GM06990 (cell line): ENCODE data around the gene PGAM1.
"Not testable (repeated sequence)": the region's sequence is repeated elsewhere in the genome, so short reads cannot be mapped to it uniquely, and the experiment has no call there.

Source experiments
- DNase-seq: peaks from one replicate; pipeline ENCODE4 v3.0.0-alpha.2; 2011; ENCODE audit not compliant: insufficient read length; ENCODE audit errors: extremely low read depth
- H3K27me3 ChIP-seq: replicated peaks from 2 replicates; pipeline ENCODE4 v1.6.0; 2011; ENCODE audit warnings: low read length; ENCODE audit not compliant: control insufficient read depth, insufficient read depth
- H3K36me3 ChIP-seq: 2 replicates; pipeline ENCODE4 v1.5.1; 2011; ENCODE audit warnings: low read length; ENCODE audit not compliant: control insufficient read depth, insufficient read depth
- H3K4me3 ChIP-seq: replicated peaks from 2 replicates; pipeline ENCODE4 v1.5.1; 2011; ENCODE audit warnings: low read depth, mild to moderate bottlenecking, control low read depth, low read length
- TF ChIP-seq, protein P1 (sequence below): IDR thresholded peaks from 2 replicates; pipeline ENCODE4 v1.5.1; 2011; ENCODE audit warnings: low read length, control low read depth, mild to moderate bottlenecking, inconsistent platforms; ENCODE audit not compliant: insufficient read depth, poor library complexity, severe bottlenecking

The PGAM1 gene

GRCh38 chr10:97411406-97411805 lies 14.6 kb upstream of the PGAM1 start:
- Histone ChIP-seq H3K36me3 (no peaks in the 10 kb centered on the region), H3K4me3 (no peak overlapping the region), H3K27me3 (no peaks in the 10 kb centered on the region)
- TF ChIP-seq, protein P1, sequence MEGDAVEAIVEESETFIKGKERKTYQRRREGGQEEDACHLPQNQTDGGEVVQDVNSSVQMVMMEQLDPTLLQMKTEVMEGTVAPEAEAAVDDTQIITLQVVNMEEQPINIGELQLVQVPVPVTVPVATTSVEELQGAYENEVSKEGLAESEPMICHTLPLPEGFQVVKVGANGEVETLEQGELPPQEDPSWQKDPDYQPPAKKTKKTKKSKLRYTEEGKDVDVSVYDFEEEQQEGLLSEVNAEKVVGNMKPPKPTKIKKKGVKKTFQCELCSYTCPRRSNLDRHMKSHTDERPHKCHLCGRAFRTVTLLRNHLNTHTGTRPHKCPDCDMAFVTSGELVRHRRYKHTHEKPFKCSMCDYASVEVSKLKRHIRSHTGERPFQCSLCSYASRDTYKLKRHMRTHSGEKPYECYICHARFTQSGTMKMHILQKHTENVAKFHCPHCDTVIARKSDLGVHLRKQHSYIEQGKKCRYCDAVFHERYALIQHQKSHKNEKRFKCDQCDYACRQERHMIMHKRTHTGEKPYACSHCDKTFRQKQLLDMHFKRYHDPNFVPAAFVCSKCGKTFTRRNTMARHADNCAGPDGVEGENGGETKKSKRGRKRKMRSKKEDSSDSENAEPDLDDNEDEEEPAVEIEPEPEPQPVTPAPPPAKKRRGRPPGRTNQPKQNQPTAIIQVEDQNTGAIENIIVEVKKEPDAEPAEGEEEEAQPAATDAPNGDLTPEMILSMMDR: no peak
- no peak for DNase-seq

- no peaks in the 10 kb centered on the region for H3K36me3 ChIP-seq
- H3K27me3 ChIP-seq: no peaks in the 10 kb centered on the region
- no peak for DNase-seq
- TF ChIP-seq, protein P1: no peak
- H3K4me3 ChIP-seq: no peak overlapping the region
Observed at GRCh38 chr10:97412891-97413304, 13.1 kb upstream of the PGAM1 start.

GRCh38 chr10:97416565-97416964 lies 9.4 kb upstream of the PGAM1 start:
- TF ChIP-seq, protein P1: no peak
- H3K27me3 ChIP-seq: no peaks in the 10 kb centered on the region
- H3K4me3 ChIP-seq: no peak overlapping the region
- no peak for DNase-seq
- no peaks in the 10 kb centered on the region for H3K36me3 ChIP-seq

- not testable (repeated sequence) for DNase-seq, H3K27me3 ChIP-seq, H3K36me3 ChIP-seq, H3K4me3 ChIP-seq
Observed at GRCh38 chr10:97423757-97424098, 2.3 kb upstream of the PGAM1 start.

DNA sequence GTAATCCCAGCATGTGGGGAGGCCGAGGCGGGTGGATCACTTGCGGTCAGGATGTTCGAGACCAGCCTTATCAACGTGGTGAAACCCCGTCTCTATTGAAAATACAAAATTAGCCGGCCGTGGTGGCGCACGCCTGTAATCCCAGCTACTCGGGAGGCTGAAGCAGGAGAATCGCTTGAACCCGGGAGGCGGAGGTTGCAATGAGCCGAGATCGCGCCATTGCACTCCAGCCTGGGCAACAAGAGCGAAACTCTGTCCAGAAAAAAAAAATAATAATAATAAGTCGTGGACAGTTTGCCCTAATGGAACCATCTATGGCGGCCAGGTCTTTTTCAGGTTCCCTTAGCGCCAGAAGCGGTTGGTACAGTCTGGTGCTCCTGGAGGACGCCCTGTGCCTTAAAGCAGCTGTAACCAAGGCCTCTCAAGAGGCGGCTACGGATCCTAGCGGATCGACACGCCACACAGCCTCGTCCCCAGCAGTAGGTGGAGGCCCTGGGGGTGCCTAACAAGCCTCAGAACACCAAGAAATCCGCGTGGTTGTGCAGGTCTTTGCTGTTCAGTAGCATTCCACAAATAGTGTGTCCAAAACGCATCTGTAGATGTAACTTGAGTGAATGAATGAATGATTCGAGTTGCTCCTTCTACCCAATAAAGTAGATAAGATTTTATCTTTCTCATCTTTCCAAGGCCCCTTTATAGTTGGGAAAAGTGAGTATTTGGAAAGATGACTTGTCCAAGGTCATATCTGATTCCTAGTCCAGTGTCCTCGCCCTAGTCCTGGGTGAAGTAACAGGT lies 982 bp downstream of the PGAM1 start:
- peak overlapping the region; percentile 97 for H3K4me3 ChIP-seq
- no peak for DNase-seq
- H3K36me3 ChIP-seq: peaks cover 7% of the 10 kb centered on the region
- H3K27me3 ChIP-seq: no peaks in the 10 kb centered on the region
- TF ChIP-seq, protein P1: no peak

DNA sequence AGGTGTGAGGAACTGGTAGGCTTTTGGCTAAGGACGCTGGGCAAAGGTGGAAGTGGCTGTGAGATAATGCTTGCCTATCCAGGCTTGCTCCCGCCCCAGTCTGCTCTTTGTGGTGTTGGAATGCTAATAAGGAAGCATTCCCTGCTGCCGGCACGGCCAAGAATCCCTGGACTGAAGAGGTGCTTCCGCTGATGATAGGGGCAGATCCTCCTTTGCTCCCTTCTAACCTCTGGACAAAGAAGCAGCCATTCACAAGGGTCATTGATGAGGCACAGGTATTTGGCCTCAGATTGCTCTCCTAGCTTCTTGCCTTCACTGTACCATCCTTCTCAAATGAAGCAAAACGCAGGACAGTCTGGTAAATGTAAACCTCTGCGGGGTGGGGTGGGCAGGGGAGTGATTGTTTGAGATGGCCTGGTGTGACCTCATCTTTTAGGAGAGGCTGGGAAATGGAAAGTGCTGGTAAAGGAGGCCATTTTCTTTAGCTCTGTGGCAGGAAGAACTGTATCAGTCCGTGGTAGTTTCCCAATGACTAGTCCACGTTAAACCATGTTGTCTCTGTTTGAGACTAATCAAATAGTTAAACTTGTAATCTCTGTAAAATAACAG lies 1.7 kb downstream of the PGAM1 start:
- TF ChIP-seq, protein P1: no peak
- peak overlapping the region; percentile 97 for H3K4me3 ChIP-seq
- H3K36me3 ChIP-seq: peaks cover 7% of the 10 kb centered on the region
- DNase-seq: no peak
- H3K27me3 ChIP-seq: no peaks in the 10 kb centered on the region
